GM19468 (cell line): Measurements from ENCODE around the gene GRN.

ENCODE experiments used
- ATAC-seq: cut with Tn5 transposase; IDR thresholded peaks from one replicate; pipeline ENCODE4 v1.9.1; 2021; ENCODE audit warnings: mild to moderate bottlenecking, moderate library complexity, moderate number of reproducible peaks; ENCODE audit not compliant: unreplicated experiment; ENCODE audit errors: extremely low read depth

GRN gene

DNA sequence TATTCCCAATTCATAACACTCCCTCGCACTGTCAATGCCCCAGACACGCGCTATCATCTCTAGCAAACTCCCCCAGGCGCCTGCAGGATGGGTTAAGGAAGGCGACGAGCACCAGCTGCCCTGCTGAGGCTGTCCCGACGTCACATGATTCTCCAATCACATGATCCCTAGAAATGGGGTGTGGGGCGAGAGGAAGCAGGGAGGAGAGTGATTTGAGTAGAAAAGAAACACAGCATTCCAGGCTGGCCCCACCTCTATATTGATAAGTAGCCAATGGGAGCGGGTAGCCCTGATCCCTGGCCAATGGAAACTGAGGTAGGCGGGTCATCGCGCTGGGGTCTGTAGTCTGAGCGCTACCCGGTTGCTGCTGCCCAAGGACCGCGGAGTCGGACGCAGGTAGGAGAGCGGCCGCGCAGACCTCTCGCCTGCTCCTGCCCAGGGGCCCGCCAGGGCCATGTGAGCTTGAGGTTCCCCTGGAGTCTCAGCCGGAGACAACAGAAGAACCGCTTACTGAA, at the start of gene GRN:
TSS of gene GRN (plus strand) at position 364 of the 515 bp plus-strand sequence. CDS start 3,863 bp downstream, outside the sequence.
- ATAC-seq, result peak; percentile 21

GRCh38 chr17:44297975-44298374, 47.1 kb upstream of the GRN start:
- ATAC-seq, result no peak

DNA sequence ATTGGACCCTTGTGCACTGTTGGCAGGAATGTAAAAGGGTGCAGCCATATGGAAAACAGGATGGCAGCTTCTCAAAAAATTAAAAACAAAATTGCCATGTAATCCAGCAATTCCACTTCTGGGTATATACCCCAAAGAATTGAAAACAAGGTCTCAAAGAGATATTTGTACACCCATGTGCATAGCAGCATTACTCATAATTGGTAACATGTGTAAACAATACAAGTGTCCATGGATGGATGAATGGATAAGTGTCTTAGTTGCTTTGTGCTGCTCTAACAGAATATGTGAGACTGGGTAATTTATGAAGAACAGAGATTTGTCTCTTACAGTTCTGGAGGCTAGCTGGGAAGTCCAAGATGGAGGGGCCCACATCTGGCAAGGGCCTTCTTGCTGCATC, 40.5 kb upstream of the GRN start:
- no peak for ATAC-seq

GRCh38 chr17:44307387-44308186, 37.5 kb upstream of the GRN start:
- ATAC-seq, result no peak

DNA sequence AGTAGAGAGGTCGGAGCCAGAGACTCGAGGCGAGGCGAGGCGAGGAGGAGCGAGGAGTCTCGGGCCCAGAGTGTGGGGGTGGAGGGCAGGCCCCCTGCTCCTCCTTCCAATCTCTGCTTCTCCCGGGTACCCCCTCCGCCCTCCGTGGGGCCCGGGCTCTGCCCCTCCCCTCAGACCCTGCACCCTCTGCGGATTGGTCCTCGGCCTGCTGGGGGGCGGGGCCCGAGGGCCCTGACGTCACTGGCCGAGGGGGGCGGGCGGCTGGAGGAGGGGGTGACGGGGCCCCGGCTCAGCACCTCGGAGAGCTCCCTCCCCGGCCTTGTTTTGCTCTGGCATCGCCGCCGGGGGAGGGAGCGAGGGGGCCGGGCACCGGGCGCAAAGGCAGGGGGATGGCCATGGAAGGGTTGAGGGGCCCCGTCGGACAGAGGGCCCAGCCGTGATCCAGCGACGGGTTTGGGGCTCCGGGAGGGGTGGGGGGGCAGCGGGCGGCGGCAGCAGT, 36.7 kb upstream of the GRN start, which contains the start of gene RUNDC3A:
TSS of gene RUNDC3A (plus strand) at position 282 of the 499 bp plus-strand sequence. CDS start 232 bp downstream, outside the sequence.
- ATAC-seq, result no peak

- no peak for ATAC-seq
These were observed 36.2 kb upstream of the GRN start for GRCh38 chr17:44308865-44309264.

- ATAC-seq, result no peak
These were observed 35.6 kb upstream of the GRN start for GRCh38 chr17:44309472-44309871.

GRCh38 chr17:44310188-44310587, 34.9 kb upstream of the GRN start:
- ATAC-seq, result no peak

DNA sequence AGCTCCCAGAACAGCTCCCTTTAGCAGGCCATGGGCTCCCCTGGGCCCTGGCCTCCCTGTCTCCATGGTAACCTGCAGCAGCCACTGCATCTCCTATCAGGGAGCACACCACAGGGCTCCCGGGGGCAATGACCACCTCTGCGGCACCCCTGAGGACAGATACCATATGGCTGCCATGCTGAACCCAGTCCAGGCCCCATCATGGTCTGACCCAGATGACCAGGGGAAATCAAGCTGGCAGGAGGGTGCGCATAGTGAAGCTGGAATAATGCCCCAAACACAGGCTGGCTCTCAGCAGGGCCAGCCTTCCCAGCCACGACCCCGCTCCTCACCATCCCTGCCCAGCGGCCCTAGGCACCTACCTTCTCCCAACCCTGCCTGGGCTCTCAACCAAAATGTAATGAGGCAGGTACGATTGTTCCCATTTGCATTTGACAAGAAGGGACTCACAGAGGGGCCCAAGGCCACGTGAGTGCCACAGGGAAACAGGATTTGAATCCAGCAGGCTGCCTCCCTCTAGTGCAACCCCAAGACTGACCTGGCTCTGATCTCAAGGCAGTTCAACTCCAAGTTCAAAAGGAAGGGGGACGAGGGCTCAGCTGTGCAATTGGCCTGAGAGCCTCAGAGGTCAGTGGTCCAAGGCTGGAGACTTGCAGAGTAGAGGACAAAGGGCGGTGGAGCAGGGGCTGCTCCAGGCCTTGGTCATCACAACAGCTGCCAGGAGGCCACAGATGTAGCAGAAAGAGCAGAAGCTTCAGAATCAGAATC, 34.3 kb upstream of the GRN start:
- ATAC-seq, result no peak

- no peak for ATAC-seq
These were observed 33.4 kb upstream of the GRN start for GRCh38 chr17:44311562-44312181.

DNA sequence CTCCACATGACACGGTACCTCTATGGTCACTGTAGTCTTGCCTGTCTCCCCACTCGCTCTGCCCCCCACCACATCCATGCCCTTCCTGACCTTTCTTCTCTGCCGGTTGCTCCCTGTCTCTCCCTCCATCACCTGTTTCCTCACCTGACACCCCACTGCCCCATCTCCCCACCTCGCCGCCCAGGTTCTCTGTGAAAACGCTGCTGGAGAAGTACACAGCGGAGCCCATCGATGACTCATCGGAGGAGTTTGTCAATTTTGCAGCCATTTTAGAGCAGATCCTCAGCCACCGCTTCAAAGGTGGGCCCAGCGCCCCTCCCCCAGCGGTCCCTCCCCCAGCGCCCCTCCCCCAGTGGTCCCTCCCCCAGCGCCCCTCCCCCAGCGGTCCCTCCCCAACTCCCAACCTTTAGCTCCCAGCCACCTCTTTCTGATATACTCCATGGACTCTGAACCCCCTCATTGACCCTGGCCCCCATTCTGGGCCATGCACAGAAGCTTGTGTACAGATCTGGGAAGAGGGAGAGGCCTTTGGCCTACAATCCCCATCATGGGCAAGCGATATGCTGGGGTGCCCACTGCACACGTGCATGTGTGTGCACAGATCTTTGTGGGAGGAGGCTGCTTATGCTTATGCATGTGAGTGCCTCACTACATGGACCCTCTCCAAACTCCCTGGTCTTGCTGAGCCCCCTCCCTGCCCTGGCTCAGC, 32.6 kb upstream of the GRN start:
- ATAC-seq, result no peak

DNA sequence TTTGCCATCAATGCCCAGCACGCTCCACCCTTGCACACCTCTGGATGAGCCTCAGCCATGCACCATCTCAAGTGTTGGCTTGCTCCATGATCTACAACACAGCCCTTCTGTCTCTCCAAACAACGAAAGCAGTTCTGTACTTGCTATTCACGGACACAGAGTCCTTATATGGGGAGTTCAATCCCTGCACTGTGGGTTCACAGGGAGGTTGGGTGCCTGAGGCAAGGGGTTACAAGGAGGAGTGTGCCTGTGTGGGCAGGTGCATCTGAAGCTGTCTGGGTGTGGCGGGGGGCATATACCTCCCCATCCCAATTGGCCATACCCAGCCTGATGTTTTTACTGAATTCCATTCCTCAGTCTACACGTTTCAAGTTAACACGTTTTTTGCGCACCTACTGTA, 31.1 kb upstream of the GRN start:
- no peak for ATAC-seq

GRCh38 chr17:44314524-44314868, 30.6 kb upstream of the GRN start:
- no peak for ATAC-seq

DNA sequence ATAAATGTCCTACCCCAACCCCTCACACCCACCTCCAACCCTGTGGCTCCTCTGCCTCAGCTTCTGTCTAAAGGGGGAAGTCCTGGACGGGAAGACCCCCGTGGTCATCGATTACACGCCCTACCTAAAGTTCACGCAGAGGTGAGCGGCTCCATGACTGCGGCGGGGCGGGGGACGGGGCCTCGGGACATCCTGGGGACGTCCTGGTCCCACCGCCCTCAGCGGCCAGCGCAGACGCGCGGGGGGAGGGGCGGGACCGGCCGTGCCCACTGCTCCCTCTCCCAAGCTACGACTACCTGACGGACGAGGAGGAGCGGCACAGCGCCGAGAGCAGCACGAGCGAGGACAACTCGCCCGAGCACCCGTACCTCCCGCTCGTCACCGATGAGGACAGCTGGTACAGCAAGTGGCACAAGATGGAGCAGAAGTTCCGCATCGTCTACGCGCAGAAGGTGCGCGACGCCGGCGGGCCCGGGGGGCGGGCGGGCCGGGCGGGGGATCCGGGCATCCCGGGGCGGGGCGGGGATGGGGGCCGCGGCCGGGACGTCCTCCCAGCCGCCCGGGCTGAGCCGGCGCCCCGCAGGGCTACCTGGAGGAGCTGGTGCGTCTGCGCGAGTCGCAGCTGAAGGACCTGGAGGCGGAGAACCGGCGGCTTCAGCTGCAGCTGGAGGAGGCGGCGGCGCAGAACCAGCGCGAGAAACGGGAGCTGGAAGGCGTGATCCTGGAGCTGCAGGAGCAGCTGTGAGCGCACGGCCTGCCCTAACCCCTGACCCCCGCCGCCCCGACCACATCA, 30.0 kb upstream of the GRN start:
- no peak for ATAC-seq

DNA sequence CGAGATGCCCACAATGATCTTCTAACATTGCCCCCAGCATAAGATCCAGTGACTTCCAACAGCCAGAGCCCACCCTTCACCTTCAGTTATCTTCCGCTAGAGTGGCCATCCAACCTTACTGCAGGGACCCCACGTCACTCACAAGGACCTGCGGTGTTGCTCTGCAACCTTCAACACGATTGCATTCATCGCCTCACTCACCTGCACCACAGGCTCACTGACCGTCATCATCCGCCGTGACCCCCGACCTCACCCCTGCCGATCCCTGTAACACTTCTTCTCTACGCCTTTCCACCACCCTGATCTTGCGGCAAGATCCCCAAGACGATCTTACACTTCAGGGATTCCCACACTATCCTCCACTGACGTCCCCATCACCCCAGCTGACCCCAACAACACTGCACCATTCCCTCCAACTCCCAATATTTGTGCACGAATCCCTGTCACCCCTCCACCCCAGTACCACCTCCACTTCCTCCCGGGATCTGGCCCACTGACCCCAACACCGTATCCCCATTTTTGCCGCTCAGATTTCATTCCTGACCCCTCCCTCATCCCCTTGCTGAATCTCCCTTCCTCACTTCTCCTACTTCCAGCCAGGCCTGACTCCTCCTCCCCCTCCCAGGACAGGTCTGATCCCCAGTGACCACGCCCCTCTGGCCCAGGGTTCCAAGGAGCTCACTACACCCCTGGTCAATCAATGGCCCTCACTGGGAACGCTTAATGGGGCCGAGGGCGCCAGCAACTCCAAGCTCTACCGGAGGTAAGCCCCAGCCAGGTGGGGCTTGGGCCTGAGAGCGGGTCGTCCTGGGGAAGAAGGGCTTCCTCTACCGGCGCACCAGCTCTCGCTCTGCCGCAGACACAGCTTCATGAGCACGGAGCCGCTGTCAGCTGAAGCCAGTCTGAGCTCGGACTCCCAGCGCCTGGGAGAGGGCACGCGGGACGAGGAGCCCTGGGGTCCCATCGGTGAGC, 29.1 kb upstream of the GRN start:
- ATAC-seq, result no peak

- ATAC-seq, result no peak
These were observed 27.6 kb upstream of the GRN start for GRCh38 chr17:44317545-44317944.

DNA sequence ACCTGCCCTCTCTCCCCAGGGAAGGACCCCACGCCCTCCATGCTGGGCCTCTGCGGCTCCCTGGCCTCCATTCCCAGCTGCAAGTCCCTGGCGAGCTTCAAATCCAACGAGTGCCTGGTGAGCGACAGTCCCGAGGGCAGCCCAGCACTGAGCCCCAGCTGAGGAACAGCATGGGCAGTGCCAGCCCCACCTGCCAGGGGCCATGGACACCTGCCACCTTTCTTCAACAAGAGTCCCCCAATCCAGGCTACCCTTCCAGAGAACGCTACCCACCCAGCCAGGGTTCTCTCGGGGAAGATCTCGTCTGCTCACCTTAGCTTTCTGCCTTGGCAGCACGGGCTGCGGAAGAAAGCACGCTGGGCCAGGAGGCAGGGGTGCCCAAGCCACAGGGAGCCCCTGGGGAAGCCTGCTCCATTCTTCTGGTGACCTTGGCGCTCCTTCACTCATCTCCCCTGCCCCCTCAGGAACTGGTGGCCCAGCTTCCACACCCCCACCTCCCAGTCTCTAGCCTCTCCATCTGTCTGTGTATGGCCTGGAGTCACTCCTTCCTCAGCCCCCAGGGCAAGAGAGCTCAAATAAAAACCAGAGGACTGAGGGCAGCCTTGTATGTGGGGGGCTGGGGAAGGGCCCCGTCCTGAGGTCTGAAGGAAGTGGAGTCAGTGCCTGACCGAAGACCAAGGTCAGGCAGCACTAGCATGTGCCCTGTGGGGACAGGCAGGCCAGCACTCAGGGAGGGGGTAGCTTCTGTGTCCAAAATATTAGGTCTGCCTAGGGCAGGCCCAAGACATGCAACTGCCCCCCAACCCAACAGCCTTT, 26.8 kb upstream of the GRN start:
- no peak for ATAC-seq
